ENCODE measurements around the gene TSC2.
"Not testable (repeated sequence)": the region's sequence is repeated elsewhere in the genome, so short reads cannot be mapped to it uniquely, and the experiment has no call there.

GRCh38 chr16:2109271-2109580 is 61.4 kb downstream of the TSC2 start:
- TF ChIP-seq CTCF (IDR thresholded peaks at IDR 0.05; ENCODE audit: low read depth, low read length, missing input control); EGR1 (IDR thresholded peaks at IDR 0.05; ENCODE audit: low read depth in 2 of 2); TAF1 (conservative IDR thresholded peaks at IDR 0.05); REST (IDR thresholded peaks at IDR 0.05); ATF3 (IDR thresholded peaks at IDR 0.05); YY1 (IDR thresholded peaks at IDR 0.05); RAD21 (IDR thresholded peaks at IDR 0.05); HNF4A (conservative IDR thresholded peaks at IDR 0.05); GABPA (IDR thresholded peaks at IDR 0.05 in 1 of 2, conservative IDR thresholded peaks at IDR 0.05 in 1 of 2); NR2F2 (IDR thresholded peaks at IDR 0.05); FOXA1 (IDR thresholded peaks at IDR 0.05); HNF4G (IDR thresholded peaks at IDR 0.05); MAX (IDR thresholded peaks at IDR 0.05): not testable (repeated sequence)

Data from liver (tissue), 3 donors.